Esophagus muscularis mucosa (tissue), 3 donors: ENCODE data around the gene CYBC1.

Source experiments
- POLR2A ChIP-seq: fragments of 450-650 bp; IDR thresholded peaks from one replicate; pipeline ENCODE4 v1.6.1; 2017; ENCODE audit warnings: antibody characterized with exemption, moderate library complexity, mild to moderate bottlenecking, low read depth
- TF ChIP-seq, protein P1 (sequence below), 3 experiments: fragments of 200-600 bp in 2 of 3; fragments of 450-650 bp in 1 of 3; sonication (generic) in 2 of 3; IDR thresholded peaks; one replicate each; pipeline ENCODE4 v1.5.1; 2017 to 2019; ENCODE audit warnings: antibody characterized with exemption in 3 of 3, mild to moderate bottlenecking in 2 of 3, moderate library complexity in 1 of 3

DNA sequence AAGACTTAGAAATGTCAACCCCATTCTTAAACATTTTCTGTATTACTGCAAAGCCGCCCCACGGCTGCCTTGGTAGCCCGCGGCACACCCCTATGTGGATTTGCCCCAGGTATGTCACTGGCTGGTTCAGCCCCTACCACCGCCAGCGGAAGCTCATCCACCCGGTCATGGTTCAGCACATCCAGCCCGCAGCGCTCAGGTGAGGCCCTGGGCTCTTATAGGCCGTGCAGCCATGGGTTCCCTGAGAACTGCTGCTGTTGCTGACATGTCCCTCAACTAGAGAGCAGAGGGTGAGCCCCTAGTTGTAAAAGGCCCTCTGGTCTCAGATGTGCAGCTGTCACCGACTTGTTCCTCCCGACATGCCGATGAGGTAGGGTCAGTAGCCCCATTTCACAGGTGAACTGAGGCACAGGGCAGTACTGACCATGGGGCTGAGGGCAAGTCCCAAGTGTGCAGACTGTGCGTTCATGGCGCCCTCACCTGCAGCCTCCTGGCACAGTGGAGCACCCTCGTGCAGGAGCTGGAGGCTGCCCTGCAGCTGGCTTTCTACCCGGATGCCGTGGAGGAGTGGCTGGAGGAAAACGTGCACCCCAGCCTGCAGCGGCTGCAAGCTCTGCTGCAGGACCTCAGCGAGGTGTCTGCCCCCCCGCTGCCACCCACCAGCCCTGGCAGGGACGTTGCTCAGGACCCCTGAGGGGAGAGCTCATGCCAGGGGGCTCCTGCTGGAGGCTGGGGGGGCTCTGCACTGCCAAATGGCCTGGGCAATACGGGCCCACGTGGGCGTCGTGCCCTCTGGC is 8.7 kb downstream of the CYBC1 start:
- TF ChIP-seq, protein P1, sequence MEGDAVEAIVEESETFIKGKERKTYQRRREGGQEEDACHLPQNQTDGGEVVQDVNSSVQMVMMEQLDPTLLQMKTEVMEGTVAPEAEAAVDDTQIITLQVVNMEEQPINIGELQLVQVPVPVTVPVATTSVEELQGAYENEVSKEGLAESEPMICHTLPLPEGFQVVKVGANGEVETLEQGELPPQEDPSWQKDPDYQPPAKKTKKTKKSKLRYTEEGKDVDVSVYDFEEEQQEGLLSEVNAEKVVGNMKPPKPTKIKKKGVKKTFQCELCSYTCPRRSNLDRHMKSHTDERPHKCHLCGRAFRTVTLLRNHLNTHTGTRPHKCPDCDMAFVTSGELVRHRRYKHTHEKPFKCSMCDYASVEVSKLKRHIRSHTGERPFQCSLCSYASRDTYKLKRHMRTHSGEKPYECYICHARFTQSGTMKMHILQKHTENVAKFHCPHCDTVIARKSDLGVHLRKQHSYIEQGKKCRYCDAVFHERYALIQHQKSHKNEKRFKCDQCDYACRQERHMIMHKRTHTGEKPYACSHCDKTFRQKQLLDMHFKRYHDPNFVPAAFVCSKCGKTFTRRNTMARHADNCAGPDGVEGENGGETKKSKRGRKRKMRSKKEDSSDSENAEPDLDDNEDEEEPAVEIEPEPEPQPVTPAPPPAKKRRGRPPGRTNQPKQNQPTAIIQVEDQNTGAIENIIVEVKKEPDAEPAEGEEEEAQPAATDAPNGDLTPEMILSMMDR (IDR thresholded peaks at IDR 0.05): no peak
- no peak for TF ChIP-seq POLR2A
